MCF 10A (cell line): ENCODE data around the gene AKAP1. TPM values are rescaled to one million over a fixed set of nuclear protein-coding genes. Genes with fewer than 3 reads are reported as not detected.
A peak's percentile ranks its signal among the peaks of the same experiment; 100 is the strongest.

Experiments used
- BruUV-seq: library from RNA; stranded (reverse); fragments of 400-500 nt; replicated peaks from 2 replicates; lab custom pipeline; 2021; lab: Mats Ljungman, UMichigan
- CTCF ChIA-PET: fragments of 300-600 bp; sonication (Branson Sonifier 250); formaldehyde crosslinking; extraction: SDS; loops from one replicate; lab custom pipeline; 2021; ENCODE audit warnings: antibody characterized with exemption, inconsistent platforms; lab: Yijun Ruan, JAX
- POLR2A ChIA-PET: fragments of 300-600, 350-650 bp; sonication (Branson Sonifier 250); formaldehyde crosslinking; extraction: SDS; loops from one replicate; lab custom pipeline; 2020; ENCODE audit warnings: antibody characterized with exemption, inconsistent platforms; lab: Yijun Ruan, JAX
- DNase-seq: peaks from one replicate; pipeline ENCODE4 v3.0.0-alpha.2; 2018; ENCODE audit not compliant: unreplicated experiment
- H3K27ac Mint-ChIP-seq: one replicate; pipeline ENCODE4 v1.8.0; 2022; ENCODE audit warnings: mild to moderate bottlenecking, low read depth, mixed read lengths; ENCODE audit not compliant: unreplicated experiment
- H3K27me3 Mint-ChIP-seq: one replicate; pipeline ENCODE4 v1.8.0; 2022; ENCODE audit warnings: mixed read lengths; ENCODE audit not compliant: insufficient read depth, unreplicated experiment
- H3K36me3 Mint-ChIP-seq: one replicate; pipeline ENCODE4 v1.8.0; 2022; ENCODE audit warnings: mild to moderate bottlenecking, moderate library complexity, mixed read lengths; ENCODE audit not compliant: insufficient read depth, unreplicated experiment
- H3K4me1 Mint-ChIP-seq: one replicate; pipeline ENCODE4 v1.8.0; 2022; ENCODE audit warnings: mixed read lengths; ENCODE audit not compliant: insufficient read depth, unreplicated experiment
- H3K4me3 Mint-ChIP-seq: one replicate; pipeline ENCODE4 v1.8.0; 2022; ENCODE audit warnings: mild to moderate bottlenecking, moderate library complexity, mixed read lengths; ENCODE audit not compliant: unreplicated experiment
- H3K9me3 Mint-ChIP-seq: one replicate; pipeline ENCODE4 v1.8.0; 2022; ENCODE audit warnings: mixed read lengths; ENCODE audit not compliant: unreplicated experiment
- intact Hi-C: fragments of 100-400 bp; cut with micrococcal nuclease; formaldehyde crosslinking; loops from 2 replicates; pipeline ENCODE4 v1.14.1; 2022
- total RNA-seq: library from RNA; stranded (reverse); gene quantifications from 2 replicates; pipeline ENCODE4 v1.2.3, GENCODE V29; 2022
- TF ChIP-seq, protein P1 (sequence below): fragments of 200-600 bp; IDR thresholded peaks from one replicate; pipeline ENCODE4 v1.8.0; 2022; ENCODE audit warnings: antibody characterized with exemption, mild to moderate bottlenecking; ENCODE audit not compliant: unreplicated experiment

Gene AKAP1
- total RNA-seq, 1 experiment from 2014 or later, result 32.4 TPM

DNA sequence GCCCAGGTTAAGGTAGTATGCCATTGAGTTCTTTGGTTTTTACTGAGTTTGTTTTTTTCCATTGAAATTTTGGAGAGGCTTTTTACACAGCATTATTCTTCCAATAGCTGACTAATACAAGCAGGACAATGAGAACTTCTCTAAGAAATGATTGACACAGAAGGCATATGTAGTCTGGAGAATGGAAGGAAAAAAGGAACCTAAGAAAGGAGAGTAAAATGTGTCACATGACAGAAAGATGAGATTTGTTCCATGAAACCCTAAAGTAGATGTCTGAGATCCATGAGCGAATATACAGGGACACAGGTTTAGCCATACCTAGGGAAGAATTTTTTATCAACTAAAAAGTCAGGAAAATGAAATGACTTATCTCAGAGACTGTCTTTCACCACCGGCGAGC, 80.7 kb downstream of the AKAP1 start:
- no TSS peak for BruUV-seq
- POLR2A ChIA-PET, result interaction anchor here (0.7 kb wide), 1 partner anchor 31 kb away, joined by 3 read pairs; no protein-coding TSS in a partner anchor
- Mint-ChIP-seq H3K9me3 (no peaks in the 10 kb centered on the region), H3K4me1 (peaks cover 7% of the 10 kb centered on the region), H3K4me3 (no peak overlapping the region), H3K27me3 (no peaks in the 10 kb centered on the region), H3K36me3 (peaks cover 4% of the 10 kb centered on the region), H3K27ac (no peak overlapping the region)
- DNase-seq, result no peak
- CTCF ChIA-PET, result interaction anchor here (1.1 to 1.2 kb wide), 2 partner anchors 12 to 78 kb away, joined by 3 to 5 read pairs; no protein-coding TSS in a partner anchor
- TF ChIP-seq, protein P1, sequence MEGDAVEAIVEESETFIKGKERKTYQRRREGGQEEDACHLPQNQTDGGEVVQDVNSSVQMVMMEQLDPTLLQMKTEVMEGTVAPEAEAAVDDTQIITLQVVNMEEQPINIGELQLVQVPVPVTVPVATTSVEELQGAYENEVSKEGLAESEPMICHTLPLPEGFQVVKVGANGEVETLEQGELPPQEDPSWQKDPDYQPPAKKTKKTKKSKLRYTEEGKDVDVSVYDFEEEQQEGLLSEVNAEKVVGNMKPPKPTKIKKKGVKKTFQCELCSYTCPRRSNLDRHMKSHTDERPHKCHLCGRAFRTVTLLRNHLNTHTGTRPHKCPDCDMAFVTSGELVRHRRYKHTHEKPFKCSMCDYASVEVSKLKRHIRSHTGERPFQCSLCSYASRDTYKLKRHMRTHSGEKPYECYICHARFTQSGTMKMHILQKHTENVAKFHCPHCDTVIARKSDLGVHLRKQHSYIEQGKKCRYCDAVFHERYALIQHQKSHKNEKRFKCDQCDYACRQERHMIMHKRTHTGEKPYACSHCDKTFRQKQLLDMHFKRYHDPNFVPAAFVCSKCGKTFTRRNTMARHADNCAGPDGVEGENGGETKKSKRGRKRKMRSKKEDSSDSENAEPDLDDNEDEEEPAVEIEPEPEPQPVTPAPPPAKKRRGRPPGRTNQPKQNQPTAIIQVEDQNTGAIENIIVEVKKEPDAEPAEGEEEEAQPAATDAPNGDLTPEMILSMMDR, result no peak
- intact Hi-C loops, result no loop called here

- H3K27me3 Mint-ChIP-seq, result no peaks in the 10 kb centered on the region
- CTCF ChIA-PET, result interaction anchor here (1.2 kb wide), 1 partner anchor 76 kb away, joined by 8 read pairs; no protein-coding TSS in a partner anchor
Measured at GRCh38 chr17:57166803-57167202, 81.8 kb downstream of the AKAP1 start.

GRCh38 chr17:57168695-57169094, 83.6 kb downstream of the AKAP1 start:
- CTCF ChIA-PET, result no interaction called here

More at GRCh38 chr17:57166803-57167202, 81.8 kb downstream of the AKAP1 start:
- POLR2A ChIA-PET, result interaction anchor here (0.6 to 1.7 kb wide), 6 partner anchors 18 to 274 kb away, joined by 3 to 10 read pairs (median 3); no protein-coding TSS in a partner anchor
- peak; percentile 62 for DNase-seq
- H3K9me3 Mint-ChIP-seq, result no peaks in the 10 kb centered on the region
- TF ChIP-seq, protein P1, result no peak
- H3K4me1 Mint-ChIP-seq, result peaks cover 7% of the 10 kb centered on the region
- intact Hi-C loops, result no loop called here
- H3K27ac Mint-ChIP-seq, result no peak overlapping the region
- H3K4me3 Mint-ChIP-seq, result no peak overlapping the region
- H3K36me3 Mint-ChIP-seq, result peaks cover 4% of the 10 kb centered on the region
- BruUV-seq, result no TSS peak

GRCh38 chr17:57170866-57171265, 85.8 kb downstream of the AKAP1 start:
- intact Hi-C loops, result no loop called here
- Mint-ChIP-seq H3K27ac (no peak overlapping the region), H3K9me3 (no peaks in the 10 kb centered on the region)

More at GRCh38 chr17:57168695-57169094, 83.6 kb downstream of the AKAP1 start:
- H3K9me3 Mint-ChIP-seq, result no peaks in the 10 kb centered on the region
- TF ChIP-seq, protein P1, result no peak
- no peaks in the 10 kb centered on the region for H3K36me3 Mint-ChIP-seq
- intact Hi-C loops, result no loop called here
- no peak overlapping the region for H3K27ac Mint-ChIP-seq
- BruUV-seq, result no TSS peak
- no peak overlapping the region for H3K4me3 Mint-ChIP-seq
- POLR2A ChIA-PET, result no interaction called here
- H3K27me3 Mint-ChIP-seq, result no peaks in the 10 kb centered on the region
- H3K4me1 Mint-ChIP-seq, result peaks cover 7% of the 10 kb centered on the region
- no peak for DNase-seq

More at GRCh38 chr17:57170866-57171265, 85.8 kb downstream of the AKAP1 start:
- BruUV-seq, result no TSS peak
- TF ChIP-seq, protein P1, result no peak
- ChIA-PET CTCF (no interaction called here), POLR2A (interaction anchor here (0.6 kb wide), 1 partner anchor 294 kb away, joined by 3 read pairs; no protein-coding TSS in a partner anchor)
- Mint-ChIP-seq H3K4me3 (no peak overlapping the region), H3K4me1 (peaks cover 2% of the 10 kb centered on the region), H3K27me3 (no peaks in the 10 kb centered on the region), H3K36me3 (no peaks in the 10 kb centered on the region)
- DNase-seq, result no peak

Other genes with a start within 250 kb of the AKAP1 start
- 178 and 215 TPM in 2 replicates for gene TRIM25, start 171.2 kb upstream of the AKAP1 start, total RNA-seq
- 15.4 and 17.2 TPM in 2 replicates for gene COIL, start 124.2 kb upstream of the AKAP1 start, total RNA-seq
- gene SCPEP1, start 107.1 kb upstream of the AKAP1 start, total RNA-seq, result 39.2 and 51.4 TPM in 2 replicates
- gene MSI2, start 171.3 kb downstream of the AKAP1 start, total RNA-seq, result 52.4 and 60.6 TPM in 2 replicates